OCI-M1 (cell line): Measurements from ENCODE around the gene KLRG1.
A peak's percentile ranks its signal among the peaks of the same experiment; 100 is the strongest.

Source experiments
- DNase-seq: peaks from one replicate; lab custom pipeline; 2025; lab: John Stamatoyannopoulos, UW

The KLRG1 gene

DNA sequence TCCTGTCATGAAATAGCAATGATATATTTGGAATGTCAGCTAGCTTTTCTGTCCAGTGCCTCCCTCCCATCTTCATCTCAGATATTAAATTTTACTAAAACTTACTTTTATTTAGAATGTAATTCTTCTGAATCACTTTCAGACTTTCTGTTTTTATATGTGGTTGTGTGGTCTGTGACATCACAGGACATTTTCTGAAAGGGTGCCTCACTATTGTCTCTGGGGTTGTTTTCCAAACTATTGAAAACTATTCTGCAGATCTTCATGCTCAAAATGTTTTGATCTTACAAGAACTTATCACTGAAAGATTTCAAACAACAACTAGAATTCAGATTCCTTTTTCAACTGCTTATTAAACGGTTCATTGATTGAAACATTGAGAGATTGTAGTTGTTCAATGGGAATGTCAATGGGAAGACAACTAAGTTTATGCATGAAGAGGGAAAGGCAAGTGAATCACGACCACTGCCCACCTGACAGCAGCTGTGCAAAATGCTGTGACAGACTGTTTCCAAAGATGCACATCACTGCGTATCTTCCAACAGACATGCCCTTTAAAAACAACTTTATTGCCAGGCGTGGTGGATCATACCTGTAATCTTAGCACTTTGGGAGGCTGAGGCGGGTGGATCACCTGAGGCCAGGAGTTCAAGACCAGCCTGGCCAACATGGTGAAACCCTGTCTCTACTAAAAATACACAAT lies 51.3 kb downstream of the KLRG1 start:
- DNase-seq: no peak

GRCh38 chr12:9041321-9041720 lies 52.0 kb downstream of the KLRG1 start:
- DNase-seq: no peak

DNA sequence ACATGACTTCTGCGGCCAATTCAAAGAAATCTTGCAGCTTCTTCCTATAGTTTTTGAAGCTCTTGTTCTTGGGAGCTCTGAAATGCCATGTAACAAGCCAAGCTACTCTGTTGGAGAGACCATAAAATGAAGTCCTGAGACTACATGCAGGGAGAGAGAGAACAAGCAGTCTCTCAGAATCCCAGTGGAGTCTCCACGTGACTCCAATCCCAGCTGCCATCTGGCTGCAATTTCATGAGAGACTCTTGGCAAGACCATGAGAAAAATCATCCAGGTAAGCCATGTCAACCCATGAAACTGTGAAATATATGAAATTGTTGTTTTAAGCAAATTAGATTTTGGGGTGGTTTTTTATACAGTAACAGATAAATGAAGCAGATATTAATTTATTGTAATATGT lies 54.4 kb downstream of the KLRG1 start:
- no peak for DNase-seq

DNA sequence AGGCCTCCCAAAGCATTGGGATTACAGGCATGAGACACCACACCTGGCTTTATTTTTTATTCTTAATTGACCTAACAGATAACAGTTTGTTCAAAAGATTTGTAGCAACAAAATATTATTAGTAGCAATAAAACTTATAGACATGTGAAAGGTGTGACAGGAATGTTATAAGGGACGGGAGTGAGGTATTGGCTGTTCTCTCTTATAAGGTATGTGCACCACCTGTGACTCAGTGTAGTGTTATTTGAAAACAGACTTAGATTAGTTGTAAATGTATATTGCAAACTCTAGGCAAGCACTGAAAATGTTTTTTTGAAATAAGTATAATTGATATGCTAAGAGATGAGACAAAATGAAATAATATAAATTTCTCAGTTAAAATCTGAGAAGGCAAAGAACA lies 57.8 kb downstream of the KLRG1 start:
- no peak for DNase-seq

GRCh38 chr12:9048930-9049329 lies 59.6 kb downstream of the KLRG1 start:
- no peak for DNase-seq

GRCh38 chr12:9049520-9050133 lies 60.3 kb downstream of the KLRG1 start:
- peak; percentile 74 for DNase-seq

GRCh38 chr12:9050521-9051157 lies 61.3 kb downstream of the KLRG1 start:
- DNase-seq: no peak

DNA sequence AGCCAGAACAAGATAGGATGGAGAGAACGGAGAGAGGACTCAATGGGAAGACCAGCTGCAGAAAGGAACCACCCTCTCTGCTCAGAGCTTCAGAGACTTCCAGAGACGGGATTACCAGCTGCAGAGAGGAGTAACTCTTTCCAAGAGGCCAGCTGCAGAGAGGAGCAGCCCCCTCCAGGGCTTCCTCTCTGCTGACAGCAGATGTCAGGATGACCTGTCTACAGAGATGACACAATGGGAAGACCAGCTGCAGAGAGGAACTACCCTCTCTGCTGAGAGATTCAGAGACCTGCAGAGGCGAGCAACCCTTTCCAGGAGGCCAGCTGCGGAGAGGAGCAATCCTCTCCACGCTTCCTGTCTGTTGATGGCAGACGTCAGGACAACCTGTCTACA lies 61.8 kb downstream of the KLRG1 start:
- DNase-seq: no peak

GRCh38 chr12:9052610-9053009 lies 63.3 kb downstream of the KLRG1 start:
- DNase-seq: no peak
